Neuron (in vitro differentiated cells): ENCODE data around the gene LSR.

Experiments used
- H2AFZ ChIP-seq: one replicate; pipeline ENCODE4 v1.6.1; 2013; ENCODE audit warnings: low read depth, mild to moderate bottlenecking, inconsistent platforms, low read length, moderate library complexity
- H3K27me3 ChIP-seq: one replicate; pipeline ENCODE4 v1.6.1; 2013; ENCODE audit warnings: low read length; ENCODE audit not compliant: insufficient read depth
- H3K36me3 ChIP-seq: one replicate; pipeline ENCODE4 v1.6.1; 2013; ENCODE audit warnings: low read length; ENCODE audit not compliant: insufficient read depth
- H3K4me1 ChIP-seq: one replicate; pipeline ENCODE4 v1.6.1; 2013; ENCODE audit warnings: low read length; ENCODE audit not compliant: insufficient read depth
- H3K4me3 ChIP-seq: 2 replicates; pipeline ENCODE4 v1.5.1; 2013; ENCODE audit warnings: mild to moderate bottlenecking, low read length, moderate library complexity
- H3K9me3 ChIP-seq: one replicate; pipeline ENCODE4 v1.6.1; 2013; ENCODE audit warnings: low read length

The LSR gene, protein sequence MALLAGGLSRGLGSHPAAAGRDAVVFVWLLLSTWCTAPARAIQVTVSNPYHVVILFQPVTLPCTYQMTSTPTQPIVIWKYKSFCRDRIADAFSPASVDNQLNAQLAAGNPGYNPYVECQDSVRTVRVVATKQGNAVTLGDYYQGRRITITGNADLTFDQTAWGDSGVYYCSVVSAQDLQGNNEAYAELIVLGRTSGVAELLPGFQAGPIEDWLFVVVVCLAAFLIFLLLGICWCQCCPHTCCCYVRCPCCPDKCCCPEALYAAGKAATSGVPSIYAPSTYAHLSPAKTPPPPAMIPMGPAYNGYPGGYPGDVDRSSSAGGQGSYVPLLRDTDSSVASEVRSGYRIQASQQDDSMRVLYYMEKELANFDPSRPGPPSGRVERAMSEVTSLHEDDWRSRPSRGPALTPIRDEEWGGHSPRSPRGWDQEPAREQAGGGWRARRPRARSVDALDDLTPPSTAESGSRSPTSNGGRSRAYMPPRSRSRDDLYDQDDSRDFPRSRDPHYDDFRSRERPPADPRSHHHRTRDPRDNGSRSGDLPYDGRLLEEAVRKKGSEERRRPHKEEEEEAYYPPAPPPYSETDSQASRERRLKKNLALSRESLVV

DNA sequence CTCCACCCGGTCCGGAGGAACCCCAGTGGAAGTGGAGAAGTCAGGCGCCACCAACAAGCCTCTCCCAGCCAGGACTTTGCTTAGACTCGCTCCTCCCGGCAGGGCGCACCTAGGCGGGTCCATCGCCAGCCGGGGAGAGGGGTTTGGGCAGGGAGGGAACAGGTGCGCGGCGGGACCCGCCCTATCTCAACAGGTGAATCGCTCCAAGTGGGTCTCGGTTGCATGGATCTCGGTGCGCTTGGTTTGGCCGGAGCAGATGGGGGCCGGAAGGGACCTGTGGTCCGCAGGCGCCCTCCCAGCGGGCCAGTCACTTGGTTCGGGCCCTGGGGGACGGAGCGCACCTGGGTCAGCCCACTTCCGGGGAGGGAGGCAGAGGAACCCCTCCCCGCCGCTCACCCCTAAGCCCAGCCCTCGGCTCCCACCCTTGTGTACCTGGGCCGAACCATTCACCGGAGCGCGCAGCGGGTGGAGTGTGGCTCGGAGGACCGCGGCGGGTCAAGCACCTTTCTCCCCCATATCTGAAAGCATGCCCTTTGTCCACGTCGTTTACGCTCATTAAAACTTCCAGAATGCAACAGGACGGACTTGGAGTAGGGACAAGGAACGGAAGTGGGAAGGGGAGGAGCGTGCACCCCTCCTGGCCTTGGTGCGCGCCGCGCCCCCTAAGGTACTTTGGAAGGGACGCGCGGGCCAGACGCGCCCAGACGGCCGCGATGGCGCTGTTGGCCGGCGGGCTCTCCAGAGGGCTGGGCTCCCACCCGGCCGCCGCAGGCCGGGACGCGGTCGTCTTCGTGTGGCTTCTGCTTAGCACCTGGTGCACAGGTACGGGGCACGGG lies at the start of gene LSR:
Gene LSR (plus strand): TSS at position 693 of the 836 bp plus-strand sequence. CDS start 21 bp downstream, at position 714.
- H3K36me3 ChIP-seq: no peaks in the 10 kb centered on the region
- peaks cover 44% of the 10 kb centered on the region for H3K27me3 ChIP-seq
- H3K4me1 ChIP-seq: peaks cover 3% of the 10 kb centered on the region
- H2AFZ ChIP-seq: peak within 1 kb of the TSS; percentile 67
- H3K4me3 ChIP-seq: peak within 1 kb of the TSS; percentile 66
- H3K9me3 ChIP-seq: peaks cover 8% of the 10 kb centered on the region

DNA sequence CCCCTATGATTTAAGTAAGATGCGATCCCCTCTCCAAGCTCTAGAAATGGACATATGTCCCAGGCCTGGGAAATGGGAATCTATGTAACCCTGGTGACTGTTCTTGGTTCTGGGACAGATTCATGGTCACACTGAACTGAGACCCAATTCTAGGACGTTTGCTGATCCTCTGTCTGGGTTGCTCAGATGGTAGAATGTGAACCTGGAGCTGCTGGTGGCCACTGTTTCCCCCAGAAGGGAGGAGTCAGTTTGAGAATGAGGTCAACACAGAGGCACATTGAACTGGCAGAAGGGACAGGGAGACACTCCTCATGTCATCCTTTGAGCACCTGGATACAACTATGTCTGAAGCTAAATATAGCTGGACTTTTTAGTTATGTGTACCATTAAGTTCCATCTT lies 49.3 kb upstream of the LSR start:
- Histone ChIP-seq H2AFZ (no peak overlapping the region), H3K4me3 (no peak overlapping the region), H3K4me1 (peaks cover 11% of the 10 kb centered on the region), H3K27me3 (peaks cover 5% of the 10 kb centered on the region), H3K9me3 (no peaks in the 10 kb centered on the region), H3K36me3 (no peaks in the 10 kb centered on the region)

DNA sequence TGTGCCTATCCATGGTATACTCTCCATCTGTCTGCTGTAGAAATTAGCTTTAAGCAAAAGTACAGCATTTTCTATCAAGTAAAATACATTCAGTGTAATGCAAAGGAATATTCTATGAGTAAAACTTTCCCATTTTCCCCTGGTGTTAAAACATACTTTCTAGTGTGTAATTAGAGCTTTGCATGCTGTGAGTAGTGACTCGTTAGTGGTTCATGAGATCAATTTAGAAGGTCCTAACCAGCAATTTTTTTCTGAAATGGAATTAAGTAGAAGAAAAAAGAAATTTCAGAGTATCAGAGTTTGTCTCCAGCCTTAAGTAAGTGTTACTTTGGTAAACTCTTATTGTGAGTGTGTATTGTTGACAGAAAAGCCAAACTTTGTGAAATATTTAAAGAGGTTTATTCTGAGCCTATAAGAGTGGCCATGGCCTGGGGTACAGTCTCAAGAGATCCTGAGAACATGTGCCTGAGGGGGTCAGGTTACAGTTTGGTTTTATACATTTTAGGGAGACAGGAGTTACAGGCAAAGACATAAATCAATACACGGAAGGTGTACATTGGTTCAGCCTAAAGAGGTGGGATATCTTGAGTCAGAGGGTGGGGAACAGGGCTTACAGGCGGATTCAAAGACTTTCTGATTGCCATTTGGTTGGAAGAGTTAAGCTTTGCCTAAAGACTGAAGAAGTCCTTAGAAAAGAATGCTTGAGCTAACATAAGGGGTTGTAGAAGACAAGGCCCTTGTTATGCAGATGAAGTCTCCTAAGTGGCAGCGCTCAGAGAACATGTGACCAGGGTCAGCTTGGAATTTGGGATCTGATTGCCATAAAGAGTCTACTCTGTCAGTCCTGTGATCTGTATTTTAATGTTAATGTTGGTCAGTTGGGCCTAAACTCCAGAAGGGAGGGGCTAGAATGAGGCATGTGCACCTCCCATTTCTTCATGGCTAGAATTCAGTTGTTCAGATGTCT lies 45.8 kb upstream of the LSR start:
- Histone ChIP-seq H3K4me3 (no peak overlapping the region), H3K27me3 (peaks cover 5% of the 10 kb centered on the region), H3K9me3 (no peaks in the 10 kb centered on the region), H3K36me3 (no peaks in the 10 kb centered on the region), H2AFZ (no peak overlapping the region), H3K4me1 (peaks cover 11% of the 10 kb centered on the region)

DNA sequence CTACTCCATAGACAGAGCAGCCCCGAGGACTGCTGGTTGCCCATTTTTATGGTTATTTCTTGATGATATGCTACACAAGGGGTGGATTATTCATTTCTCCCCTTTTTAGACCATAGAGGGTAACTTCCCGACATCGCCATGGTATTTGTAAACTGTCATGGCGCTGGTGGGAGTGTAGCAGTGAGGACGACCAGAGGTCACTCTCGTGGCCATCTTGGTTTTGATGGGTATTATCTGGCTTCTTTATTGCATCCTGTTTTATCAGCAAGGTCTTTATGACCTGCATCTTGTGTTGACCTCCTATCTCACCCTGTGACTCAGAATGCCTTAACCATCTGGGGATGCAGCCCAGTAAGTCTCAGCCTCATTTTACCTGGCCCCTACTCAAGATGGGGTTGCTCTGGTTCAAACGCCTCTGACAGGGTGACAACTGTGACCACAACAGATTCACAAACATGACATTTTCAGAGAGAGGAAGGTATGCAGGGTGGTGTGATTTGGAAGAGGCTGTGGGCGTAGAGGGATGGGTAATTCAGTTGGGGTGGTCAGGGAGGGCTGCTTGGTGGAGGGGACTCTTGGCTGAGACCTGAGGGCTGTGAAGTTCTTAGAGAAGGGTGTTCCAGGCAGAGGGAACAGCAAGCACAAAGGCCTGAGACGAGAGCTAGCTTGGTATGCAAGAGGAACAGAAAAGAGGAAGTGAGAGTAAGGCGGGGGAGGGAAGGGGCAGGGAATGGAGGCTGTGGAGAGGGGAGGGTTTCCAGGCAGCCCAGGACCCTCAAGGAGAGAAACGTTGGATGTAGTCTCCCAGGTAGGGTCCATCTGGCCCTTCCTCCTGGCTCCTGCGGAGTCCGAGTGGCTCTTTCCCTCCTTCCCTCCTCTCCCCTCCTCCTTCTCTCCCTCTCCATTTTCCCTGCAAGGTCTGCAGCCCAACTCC lies 43.7 kb upstream of the LSR start:
- Histone ChIP-seq H3K9me3 (no peaks in the 10 kb centered on the region), H3K4me1 (peaks cover 11% of the 10 kb centered on the region), H2AFZ (no peak overlapping the region), H3K4me3 (no peak overlapping the region), H3K27me3 (no peaks in the 10 kb centered on the region), H3K36me3 (no peaks in the 10 kb centered on the region)

DNA sequence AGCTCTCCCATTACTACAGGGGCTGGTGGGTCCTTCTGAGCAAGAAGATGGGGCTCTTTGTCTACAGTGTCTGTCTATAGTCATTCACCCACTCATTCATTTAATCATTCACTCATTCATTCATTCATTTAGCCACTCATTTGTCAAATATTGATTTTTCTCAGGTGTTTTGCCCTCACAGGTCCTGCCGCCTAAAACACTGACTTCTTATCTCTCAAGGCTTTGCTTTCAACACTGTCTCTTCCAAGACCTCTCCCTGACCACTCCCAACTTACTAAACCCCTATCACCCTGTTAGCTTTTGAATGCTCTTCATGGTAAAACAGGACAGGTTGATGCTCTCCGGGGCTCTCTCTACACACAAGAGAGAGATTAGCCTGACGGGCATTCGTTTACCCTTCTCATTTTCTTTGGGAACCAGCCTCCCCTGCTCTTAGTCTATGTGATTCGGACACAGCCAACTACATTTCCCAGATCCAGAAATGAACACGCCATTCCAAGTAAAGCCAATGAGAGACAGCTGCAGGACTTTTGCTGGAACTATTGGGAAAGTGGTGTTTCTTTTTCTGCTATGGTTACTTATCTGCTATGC lies 43.0 kb upstream of the LSR start:
- Histone ChIP-seq H3K27me3 (no peaks in the 10 kb centered on the region), H3K9me3 (no peaks in the 10 kb centered on the region), H3K4me1 (peaks cover 11% of the 10 kb centered on the region), H3K4me3 (no peak overlapping the region), H2AFZ (no peak overlapping the region), H3K36me3 (no peaks in the 10 kb centered on the region)

DNA sequence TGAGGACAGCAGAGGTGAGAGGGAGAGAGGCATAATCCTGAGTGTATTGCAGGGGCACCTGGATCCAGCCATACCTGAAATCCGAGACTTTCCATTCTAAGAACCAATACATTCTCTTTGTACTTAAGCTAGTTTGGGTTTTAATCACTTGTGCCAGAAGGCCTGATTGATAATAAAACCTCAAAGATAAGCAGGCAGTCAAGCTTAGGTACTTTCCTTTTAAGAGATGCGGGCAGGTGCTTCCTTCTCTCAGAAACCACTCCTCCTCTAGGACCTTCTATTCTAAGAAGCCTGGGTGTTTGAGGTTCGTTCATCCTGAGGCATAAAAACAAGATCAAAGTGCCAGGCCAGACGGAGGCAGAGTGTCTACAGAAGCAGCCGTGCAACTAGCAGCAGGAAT lies 42.4 kb upstream of the LSR start:
- Histone ChIP-seq H2AFZ (no peak overlapping the region), H3K36me3 (no peaks in the 10 kb centered on the region), H3K4me3 (no peak overlapping the region)

DNA sequence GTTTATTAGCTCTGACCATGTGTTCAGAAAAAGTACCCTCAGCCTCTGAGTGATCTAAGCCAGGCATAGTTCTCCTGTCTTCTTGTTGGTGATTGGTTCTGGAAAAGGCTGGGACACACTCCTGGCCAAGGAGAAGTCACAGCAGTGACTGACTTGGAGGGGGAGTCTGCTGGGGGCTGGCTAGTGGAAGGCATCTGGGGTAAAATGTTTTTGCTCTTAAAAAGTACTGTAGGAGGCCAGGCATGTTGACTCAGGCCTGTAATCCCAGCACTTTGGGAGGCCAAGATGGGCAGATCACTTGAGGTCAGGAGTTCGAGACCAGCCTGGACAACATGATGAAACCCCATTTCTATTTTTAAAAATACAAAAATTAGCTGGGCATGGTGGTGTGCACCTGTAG lies 41.9 kb upstream of the LSR start:
- no peaks in the 10 kb centered on the region for H3K27me3 ChIP-seq
- H3K4me1 ChIP-seq: peaks cover 11% of the 10 kb centered on the region
- no peaks in the 10 kb centered on the region for H3K36me3 ChIP-seq
- no peak overlapping the region for H3K4me3 ChIP-seq
- H3K9me3 ChIP-seq: no peaks in the 10 kb centered on the region
- no peak overlapping the region for H2AFZ ChIP-seq

More for the DNA sequence above, 42.4 kb upstream of the LSR start:
- no peaks in the 10 kb centered on the region for H3K27me3 ChIP-seq
- no peaks in the 10 kb centered on the region for H3K9me3 ChIP-seq
- H3K4me1 ChIP-seq: peaks cover 11% of the 10 kb centered on the region

DNA sequence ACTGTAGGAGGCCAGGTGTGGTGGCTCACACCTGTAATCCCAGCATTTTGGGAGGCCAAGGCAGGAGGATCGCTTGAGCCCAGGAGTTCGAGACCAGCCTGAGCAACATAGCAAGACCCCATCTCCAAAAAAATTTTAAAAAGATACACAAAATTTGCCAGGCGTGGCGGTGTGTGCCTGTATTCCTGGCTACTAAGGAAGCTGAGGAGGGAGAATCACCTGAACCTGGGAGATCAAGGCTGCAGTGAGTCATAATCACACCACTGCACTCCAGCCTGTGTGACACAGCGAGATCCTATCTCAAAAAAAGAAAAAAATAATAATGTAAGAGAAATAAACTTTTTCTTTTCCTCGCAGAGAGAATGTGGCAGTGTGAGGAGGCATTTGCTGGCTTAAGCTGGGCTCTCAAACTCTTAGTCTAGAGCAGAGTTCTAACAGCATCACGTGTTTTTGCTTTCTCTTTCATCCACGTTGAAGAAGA lies 41.4 kb upstream of the LSR start:
- H3K4me3 ChIP-seq: no peak overlapping the region
- H3K27me3 ChIP-seq: no peaks in the 10 kb centered on the region

DNA sequence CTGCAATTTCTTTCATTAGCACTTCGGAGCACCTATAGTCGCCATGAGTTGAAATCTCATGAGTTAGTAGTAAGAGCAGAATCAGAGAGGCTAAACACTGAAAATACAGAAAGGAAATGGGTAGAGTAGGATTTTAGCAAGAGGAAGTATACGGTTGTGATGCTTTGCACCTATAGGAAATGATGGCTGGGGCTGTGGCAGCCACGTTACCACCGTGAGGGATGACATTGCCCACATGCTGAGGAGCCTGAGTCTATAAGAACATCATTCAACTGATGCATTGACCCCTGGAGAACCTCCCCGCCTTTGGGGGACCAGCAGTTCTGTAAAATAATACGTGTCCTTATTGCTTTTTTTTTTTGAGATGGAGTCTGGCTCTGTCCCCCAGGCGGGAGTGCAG lies 40.7 kb upstream of the LSR start:
- Histone ChIP-seq H3K4me1 (peaks cover 9% of the 10 kb centered on the region), H2AFZ (no peak overlapping the region), H3K27me3 (no peaks in the 10 kb centered on the region), H3K36me3 (no peaks in the 10 kb centered on the region), H3K4me3 (no peak overlapping the region), H3K9me3 (no peaks in the 10 kb centered on the region)

More for the DNA sequence above, 41.4 kb upstream of the LSR start:
- H3K9me3 ChIP-seq: no peaks in the 10 kb centered on the region
- no peak overlapping the region for H2AFZ ChIP-seq
- H3K4me1 ChIP-seq: peaks cover 11% of the 10 kb centered on the region
- no peaks in the 10 kb centered on the region for H3K36me3 ChIP-seq

DNA sequence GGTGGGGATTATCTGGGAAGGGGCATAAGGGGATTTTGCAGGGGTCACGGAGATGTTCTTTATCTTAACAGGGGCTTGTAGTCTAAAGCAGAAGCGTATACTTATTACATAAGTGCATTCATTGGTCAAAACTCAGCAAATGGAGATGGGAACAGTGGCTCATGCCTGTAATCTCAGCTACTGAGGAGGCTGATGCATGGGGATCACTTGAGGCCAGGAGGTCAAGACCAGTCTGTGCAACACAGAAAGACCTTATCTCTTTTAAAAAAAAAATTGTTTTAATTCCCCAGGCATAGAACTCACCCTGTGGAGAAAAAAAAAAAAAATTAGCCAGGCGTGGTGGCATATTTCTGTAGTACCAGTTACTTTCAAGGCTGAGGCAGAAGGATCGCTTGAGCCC lies 39.2 kb upstream of the LSR start:
- Histone ChIP-seq H3K4me1 (no peaks in the 10 kb centered on the region), H3K27me3 (no peaks in the 10 kb centered on the region), H3K36me3 (no peaks in the 10 kb centered on the region), H3K9me3 (no peaks in the 10 kb centered on the region), H2AFZ (no peak overlapping the region), H3K4me3 (no peak overlapping the region)

DNA sequence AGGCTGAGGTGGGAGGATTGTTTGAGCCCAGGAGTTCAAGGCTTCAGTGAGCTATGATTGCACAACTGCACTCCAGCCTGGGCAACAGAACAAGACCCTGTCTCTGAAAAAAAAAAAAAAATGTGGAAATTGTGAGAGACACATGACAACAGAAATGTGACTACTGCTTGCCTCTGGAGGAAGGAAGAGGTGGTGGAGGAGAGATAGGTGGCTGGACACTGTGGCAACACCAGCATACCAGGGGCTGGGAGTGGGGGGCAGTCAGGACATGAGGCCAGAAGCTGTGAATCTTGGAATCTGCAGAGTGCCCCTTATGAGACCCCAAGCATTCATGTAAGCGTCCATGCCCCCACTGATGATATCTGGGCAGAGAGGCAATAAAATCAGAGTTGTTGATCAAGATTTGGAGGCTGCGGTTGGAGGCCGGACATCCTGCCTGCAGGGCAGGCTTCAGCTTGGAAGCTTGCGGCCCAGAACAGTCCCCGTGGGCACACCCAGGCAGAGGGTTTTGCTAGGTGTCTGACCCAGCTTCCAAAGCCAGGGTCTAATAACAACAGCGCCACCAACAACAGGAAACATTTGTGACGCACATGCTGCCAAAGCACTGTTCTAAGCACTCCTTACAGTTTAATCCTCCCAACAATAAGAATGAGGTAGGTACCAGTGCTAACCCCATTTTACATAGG lies 37.1 kb upstream of the LSR start:
- no peak overlapping the region for H3K4me3 ChIP-seq
- H2AFZ ChIP-seq: no peak overlapping the region
- H3K27me3 ChIP-seq: no peaks in the 10 kb centered on the region
- H3K36me3 ChIP-seq: no peaks in the 10 kb centered on the region
- H3K4me1 ChIP-seq: no peaks in the 10 kb centered on the region
- H3K9me3 ChIP-seq: no peaks in the 10 kb centered on the region
